GM21381 (cell line): ENCODE results near the gene RPRD2.
"Not testable (repeated sequence)": the region's sequence is repeated elsewhere in the genome, so short reads cannot be mapped to it uniquely, and the experiment has no call there.

ENCODE experiments used
- ATAC-seq: cut with Tn5 transposase; IDR thresholded peaks from one replicate; pipeline ENCODE4 v1.9.1; 2021; ENCODE audit warnings: mild to moderate bottlenecking, moderate library complexity; ENCODE audit not compliant: unreplicated experiment

Gene RPRD2

DNA sequence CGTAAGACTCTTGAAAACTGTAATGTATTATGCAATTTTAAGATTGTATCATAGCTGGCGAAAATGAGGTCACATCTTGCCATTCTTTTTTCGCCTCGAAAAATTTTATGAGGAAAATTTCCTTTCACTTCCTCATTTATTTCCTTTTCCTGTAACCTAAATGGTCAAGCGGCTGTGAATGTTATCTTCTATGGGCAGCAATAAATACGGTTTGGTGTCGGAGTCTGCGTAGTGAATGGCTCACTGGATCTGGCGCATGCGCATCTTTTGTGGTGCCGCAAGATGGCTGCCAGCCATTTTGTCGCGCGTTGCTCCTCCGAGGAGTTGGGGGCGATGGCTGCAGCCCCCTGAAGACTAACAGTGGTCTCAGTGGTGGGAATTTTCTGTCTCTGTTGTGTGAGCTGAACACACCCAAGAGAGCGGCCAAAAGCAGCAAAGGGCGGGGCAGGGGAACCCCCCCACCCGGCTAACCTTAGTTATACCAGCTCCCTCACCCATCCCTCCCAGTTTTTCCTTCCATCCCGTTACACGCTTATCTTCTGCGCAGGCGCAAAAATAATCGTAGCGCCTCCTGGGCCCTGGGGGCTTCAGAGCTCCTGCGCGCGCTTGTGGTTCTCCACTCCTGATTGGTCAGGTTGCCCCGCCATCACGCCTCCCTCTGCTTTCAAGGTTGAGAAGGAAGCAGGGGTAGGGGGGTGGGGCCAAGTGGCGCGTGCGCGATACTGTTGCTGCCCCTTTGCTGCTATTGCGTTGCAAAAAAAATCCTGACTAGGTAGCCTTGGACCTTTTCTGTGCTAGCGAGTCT lies at the start of gene RPRD2:
TSS of gene RPRD2 (plus strand) at position 722 of the 805 bp plus-strand sequence. CDS start 568 bp downstream, outside the sequence.
- ATAC-seq = peak; percentile 77

DNA sequence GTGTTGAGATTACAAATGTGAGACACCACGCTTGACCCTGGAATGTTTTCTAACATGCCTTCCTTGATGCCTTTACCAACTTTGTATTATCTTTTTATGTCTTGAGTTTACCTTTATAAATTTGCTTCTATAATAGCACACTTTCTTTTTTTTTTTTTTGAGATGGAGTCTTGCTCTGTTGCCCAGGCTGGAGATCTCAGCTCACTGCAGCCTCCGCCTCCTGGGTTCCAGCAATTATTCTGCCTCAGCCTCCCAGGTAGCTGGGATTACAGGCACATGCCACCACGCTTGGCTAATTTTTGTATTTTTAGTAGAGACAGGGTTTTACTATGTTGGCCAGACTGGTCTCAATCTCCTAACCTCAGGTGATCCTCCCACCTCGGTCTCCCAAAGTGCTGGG lies 49.3 kb upstream of the RPRD2 start:
- not testable (repeated sequence) for ATAC-seq

DNA sequence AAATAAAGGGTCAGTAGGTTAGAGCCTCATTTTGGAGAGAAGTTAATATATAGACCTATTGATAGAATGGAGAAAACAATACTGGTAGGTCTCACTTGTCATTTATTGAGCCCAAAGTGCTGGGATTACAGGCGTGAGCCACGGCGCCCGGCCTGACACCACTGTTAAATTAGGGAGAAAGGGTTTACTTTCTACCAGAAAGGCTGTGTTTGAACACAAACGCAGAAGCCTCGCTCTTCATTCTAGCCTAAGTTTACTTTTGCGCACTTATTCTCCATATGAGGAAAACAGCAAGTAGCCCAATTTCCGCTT lies 43.3 kb upstream of the RPRD2 start:
- ATAC-seq = no peak

DNA sequence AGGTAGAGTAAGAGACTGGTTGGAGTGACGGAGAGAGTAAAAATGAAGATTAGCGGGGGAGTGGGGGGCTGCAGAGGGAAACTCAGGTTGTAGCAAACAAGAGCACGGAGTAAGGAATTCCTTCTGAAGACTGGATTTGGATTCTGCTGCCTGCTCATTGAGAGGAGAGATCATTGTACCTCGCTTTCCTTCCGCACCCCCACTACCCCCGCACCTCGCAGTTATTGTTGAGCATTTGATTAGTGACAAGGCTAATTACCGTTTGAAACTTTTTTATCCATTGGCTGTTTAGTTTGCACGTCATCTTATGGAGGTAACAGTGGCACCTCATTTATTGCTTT lies 42.2 kb upstream of the RPRD2 start:
- no peak for ATAC-seq

DNA sequence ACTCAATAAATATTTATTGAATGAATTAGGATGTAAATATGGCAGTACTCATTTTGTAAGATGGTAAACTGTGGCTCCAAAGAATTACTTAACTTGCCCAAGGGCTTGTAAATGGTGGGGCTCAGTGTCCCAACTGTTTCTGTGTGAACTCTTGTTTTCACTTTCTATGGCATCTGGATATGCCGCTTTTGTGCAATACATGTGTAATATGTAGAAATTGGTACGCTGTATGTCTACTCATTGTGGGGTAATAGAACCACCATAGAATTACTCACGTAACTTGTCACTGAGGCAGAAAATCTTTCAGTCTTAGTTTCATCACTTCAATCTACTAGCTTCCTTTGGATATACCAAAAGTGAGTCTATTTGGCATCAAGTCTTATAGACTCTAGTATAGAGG lies 41.6 kb upstream of the RPRD2 start:
- ATAC-seq = no peak

DNA sequence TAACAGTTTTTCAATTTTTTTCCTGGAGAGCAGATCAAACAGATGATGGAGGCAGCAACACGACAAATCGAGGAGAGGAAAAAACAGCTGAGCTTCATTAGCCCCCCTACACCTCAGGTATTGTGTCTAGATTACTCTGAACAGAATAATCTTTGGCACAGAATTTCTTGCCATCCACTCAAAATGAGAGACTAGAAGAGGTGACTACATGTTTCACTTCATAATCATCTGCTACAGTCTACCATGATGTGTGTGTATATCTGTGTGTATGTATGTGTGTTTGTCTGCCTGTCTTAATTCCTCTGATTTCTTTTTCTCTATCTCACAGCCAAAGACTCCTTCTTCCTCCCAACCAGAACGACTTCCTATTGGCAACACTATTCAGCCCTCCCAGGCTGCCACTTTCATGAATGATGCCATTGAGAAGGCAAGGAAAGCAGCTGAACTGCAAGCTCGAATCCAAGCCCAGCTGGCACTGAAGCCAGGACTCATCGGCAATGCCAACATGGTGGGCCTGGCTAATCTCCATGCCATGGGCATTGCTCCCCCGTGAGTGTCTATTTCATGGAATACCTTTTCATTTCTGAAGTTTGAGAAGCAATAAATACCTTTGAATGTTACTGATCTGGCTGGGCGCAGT lies 31.2 kb upstream of the RPRD2 start:
- no peak for ATAC-seq

DNA sequence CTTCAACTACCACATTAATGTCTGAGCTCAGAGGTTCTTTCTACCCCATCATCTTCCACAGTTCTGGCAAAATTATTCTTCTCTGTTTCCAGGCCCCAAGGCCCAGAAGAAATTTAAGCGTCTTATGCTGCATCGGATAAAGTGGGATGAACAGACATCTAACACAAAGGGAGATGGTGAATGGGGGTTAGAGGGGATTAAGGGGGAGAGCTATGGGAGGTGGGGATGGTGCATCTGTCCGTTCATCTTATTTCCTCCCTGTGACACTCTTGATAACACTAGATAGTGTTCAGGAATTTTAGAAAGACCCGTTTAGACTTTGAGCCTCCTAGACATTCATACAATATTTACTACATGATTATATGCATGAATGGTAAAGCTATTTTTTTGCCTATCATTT lies 17.6 kb upstream of the RPRD2 start:
- no peak for ATAC-seq

DNA sequence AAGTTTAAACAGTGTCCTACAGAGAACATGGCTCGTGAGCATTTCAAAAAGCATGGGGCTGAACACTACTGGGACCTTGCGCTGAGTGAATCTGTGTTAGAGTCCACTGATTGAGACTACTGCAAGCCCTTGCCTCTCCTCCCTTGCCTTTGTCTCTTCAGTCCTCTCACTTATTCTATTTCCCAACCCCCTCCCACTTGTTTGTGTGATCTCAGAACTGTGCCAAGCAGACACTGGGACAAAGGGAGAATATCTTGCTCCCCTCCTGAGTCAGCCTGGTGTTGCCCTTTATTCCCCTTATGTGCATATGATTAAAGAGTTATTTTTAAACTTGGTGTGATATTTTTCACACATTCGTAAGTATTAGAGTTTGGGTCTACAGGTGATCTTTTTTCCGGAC lies 11.1 kb upstream of the RPRD2 start:
- ATAC-seq = no peak

DNA sequence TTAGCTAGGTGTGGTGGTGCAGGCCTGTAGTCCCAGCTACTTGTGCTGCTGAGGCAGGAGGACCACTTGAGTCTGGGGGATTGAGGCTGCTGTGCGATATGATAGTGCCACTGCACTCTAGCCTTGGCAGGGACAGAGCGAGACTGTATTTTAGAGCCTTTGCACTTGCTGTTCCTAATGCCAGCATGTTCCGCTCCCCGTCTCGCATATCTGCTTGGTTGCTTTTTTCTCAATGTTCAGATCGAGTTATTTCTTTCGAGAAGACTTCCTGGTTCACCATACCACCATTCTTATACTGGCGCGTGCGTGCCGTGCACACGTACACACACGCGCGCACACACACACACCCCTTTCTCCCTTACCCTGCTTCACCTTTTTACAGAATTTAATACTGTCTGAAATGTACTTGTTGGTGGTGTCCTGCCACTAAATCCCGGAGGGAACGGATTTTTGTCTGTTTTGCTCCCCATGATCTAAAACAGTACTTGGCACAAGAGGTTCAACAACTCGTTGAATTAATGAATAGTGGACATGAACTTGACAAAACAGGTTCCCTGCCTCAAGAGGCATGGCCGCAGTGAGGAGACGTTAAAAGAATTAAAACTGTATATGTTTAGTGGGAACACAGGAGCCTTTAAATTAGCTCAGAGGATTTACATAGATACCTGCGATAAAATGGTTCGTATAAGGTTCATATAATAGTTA lies 1.1 kb upstream of the RPRD2 start:
- no peak for ATAC-seq

DNA sequence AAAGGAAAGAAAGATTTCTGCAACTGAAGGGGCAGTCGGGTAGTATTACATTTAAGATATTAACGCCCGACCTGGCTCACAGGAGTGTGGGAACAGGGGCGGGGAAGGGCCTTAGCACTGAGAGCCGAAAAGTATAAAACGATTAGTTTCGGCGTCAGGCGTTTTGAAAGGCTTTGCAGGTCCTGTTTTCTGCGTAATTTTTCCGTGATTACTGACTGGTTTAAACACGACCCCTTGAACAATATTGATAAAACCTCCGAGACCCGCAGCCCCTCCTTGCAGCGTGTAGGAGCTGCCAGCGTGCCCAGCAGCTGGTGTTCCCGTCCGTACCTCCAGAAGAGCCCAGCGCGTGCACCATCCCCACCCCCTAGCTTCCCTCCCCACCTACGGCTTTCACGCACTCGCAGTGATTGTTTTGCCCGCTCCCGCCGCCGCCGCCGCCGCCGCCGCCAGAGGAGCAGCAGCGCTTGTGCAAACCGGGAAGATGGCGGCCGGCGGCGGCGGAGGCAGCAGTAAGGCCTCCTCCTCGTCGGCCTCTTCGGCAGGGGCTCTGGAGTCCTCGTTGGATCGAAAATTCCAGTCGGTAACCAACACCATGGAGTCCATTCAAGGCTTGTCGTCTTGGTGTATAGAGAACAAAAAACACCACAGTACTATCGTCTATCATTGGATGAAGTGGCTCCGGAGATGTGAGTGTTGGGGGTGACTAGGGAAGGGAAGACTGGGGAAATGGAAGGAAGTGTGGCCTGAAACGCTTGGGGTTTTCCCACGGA lies 470 bp downstream of the RPRD2 start:
- ATAC-seq = peak; percentile 27

DNA sequence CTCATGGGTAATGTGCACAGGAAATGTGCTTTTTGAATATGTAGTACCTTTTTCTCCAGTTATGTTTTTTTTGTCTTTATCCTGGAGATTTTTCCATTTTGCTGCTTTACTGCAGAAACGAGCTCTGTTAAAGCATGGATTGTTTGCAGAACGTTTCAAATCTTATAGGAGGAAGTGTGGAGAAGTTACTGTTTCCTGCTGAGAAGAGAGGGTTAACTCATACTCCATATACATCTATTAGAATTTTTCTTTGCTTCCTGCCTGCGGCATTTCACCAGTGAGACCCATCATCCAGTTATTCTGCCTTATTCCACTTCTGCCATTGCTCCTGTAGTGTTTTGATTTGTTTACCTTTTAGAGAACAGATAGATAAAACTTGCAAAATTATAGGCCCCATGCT lies 2.0 kb downstream of the RPRD2 start:
- no peak for ATAC-seq

DNA sequence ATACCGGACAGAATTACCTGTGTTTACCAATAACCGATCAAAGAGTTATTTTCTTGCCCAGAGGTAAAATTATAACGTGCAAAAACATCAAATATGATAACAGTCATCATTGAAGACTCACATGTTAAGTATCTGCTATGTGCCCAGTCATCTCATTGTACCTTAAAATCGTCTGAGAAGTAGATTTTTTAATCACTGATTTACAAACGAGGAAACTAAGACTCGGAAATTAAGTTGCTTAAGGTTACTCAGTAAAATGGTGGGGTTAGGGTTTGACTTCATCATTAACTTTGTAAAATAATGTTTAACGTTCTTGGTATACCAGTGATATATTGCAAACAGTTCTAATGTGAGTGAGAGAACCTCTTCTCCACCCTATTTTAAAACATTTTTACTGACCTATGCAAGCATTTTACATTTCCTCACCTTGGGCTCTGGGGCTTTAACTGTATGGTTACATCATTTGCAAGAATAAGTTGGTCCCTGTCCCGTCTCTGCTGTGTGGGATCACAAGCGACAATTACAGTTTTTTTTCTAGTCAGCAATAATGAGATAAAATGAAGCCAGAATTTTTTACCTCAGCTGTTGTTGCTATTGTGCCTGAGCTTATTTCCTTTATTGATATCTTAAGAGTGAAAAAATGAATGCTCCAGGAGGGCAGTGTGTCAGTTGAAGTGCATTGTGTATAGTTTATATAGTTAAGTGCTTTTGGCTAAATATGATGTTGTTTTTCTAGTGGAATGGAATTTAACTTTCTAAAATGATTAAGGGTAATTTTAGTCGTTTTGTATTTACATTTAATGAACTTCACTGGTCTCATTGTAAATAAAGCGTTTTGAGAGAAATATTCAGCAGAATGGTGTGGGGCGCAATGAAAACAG lies 2.7 kb downstream of the RPRD2 start:
- no peak for ATAC-seq

DNA sequence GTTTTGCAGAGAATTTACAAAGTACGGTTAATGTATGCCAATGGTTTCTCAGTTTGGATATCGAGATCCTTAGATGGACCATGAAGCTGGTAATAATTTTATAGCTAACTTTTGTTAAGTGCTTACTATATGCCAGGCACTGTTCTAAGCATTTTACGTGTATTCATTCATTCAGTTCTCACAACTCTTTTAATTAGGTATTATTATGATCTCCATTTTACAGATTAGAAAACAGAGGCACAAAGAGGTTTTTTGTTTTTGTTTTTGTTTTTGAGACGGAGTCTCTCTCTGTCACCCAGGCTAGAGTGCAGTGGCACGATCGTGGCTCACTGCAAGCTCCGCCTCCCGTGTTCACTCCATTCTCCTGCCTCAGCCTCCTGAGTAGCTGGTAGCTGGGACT lies 7.2 kb downstream of the RPRD2 start:
- no peak for ATAC-seq

DNA sequence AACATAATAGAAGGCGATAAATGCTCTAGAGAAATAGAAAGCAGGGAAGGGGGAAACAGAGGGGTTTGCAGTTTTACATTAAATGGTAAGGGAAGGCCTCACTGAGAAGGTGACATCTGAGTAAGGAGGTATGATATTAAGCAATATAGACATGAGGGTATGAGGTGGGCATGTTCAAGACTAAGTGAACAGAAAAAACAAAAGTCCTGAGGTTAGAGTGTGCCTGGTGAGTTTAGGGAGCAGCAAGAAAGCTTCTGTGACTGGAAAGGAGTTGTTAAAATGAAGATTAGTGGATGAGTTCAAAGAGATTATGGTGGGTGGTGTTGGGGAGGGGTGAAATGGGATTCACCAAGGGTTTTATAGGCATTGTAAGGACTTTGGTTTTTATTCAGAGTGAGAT lies 8.6 kb downstream of the RPRD2 start:
- no peak for ATAC-seq

DNA sequence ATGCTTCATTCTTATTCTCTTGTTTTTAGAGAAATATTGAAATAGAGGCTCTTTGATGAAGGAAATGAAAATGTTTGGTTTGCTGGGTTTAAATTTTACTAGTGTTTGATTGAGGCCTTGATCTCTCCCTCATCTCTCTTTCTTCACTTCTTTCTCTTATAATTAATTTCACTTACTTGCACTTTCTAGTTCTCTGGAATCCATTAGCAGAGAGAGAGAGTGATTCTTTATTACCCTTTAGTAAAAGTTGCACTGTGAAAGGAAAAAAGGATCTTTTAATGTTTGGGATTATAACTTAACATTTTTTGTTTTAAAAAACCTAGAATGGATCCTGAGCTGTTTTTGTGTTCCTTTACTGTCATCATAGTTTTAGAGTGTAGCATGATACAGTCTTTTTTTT lies 12.2 kb downstream of the RPRD2 start:
- no peak for ATAC-seq

DNA sequence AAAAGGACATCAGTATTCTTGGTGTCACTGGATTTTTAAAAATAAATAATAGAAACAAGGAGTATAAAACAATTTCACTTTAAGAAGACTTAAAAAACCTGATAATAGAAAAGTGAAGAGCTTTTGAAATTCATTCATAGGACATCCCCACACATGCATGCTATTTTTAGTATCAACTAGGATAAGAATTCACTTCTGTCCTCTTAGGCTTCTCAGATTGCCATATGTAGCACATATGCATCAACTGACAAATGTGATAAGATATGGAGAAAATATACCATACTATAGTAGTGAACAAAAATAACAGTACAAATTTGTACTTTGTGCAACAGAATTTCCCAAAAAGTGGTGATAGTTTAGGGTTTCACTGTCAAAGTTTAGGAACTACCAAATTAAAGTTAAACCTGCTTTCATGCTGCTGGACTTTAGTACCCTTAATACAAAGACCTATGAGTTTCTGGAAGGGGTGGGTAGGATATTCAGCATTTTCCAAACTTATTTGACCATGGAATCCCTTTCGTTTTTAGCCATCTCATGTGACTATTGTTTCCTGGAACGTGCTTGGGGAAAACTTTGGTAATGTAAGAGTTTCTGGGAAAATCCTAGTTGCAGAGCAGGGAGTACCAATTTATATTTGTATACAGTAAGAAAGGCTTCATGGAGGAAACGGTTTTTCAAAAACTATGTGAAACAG lies 19.8 kb downstream of the RPRD2 start:
- ATAC-seq = no peak

DNA sequence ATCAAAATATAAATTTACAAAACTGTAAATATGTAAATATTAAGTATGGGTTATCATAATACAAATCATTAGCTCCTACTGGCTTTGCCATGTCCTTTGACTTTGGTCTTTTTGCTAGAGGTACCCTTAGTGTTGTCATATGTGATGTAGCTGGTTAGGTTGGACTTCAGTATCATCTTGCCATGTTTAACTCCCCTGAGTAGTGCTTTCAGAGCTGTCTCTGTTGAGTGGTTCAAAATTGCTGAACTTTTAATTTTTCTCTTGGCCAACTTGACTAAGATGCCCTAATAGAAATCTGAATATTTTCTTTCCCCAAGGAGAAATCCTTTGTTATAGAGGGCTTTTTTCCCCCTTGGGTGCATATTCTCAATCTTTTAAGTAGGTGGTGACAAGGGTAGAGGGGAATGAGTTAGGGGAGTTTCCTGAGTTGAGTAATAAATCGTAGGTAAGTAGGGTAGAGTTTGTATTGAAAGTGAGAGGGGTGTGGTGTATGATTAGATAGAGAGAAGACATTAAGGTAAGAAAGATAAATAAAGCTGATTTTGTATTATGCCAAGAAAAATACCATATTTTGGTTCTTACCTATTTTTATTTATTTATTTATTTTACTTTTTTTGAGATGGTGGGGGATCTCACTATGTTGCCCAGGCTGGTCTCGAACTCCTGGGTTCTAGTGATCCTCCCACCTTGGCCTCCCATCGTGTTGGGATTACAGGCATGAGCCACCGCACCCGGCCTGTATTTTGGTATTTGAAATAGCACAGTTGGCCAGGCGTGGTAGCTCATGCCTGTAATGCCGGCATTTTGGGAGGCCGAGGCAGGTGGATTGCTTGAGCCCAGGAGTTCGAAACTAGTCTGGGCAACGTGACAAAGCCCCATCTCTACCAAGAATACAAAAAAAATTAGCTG lies 21.8 kb downstream of the RPRD2 start:
- ATAC-seq = no peak

DNA sequence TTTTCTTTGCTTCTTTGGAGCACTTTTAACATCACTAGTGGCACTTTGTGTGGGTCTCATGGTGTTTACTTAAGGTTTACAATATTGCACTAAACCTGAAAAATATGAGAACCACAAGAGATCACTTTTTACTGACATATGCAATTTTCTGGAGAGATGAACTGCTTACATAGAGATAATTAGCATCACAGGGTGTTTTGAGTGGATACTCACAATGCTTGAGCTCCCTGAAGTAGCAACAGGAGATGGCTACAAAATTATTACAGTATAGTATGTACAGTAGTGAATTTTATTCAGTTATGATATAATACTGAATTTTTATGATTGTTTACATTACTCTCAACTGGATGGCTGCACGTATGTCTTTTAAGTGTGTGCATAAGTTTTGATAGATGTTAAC lies 22.6 kb downstream of the RPRD2 start:
- no peak for ATAC-seq

DNA sequence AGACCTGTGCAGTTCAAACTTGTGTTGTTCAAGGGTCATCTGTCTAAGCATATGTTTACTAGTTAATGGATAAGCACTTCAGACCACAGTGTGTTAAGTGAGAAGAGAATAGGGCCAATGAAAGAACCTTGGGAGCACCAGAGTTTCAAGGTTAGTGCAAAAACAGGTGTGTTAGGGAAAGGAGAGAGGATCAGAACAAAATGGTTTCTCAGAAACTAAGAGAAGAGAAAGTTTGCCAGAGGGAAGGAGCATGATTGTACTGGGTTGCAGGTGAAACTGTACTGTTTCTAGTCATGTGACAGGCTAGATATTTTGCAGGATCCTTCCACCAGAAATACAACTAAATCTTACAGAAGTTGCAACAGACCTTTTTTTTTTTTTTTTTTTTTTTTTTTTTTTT lies 23.3 kb downstream of the RPRD2 start:
- ATAC-seq = no peak
